Chondrocyte (in vitro differentiated cells): Measurements from ENCODE around the gene HBZ. TPM values are rescaled to one million over a fixed set of nuclear protein-coding genes. Genes with fewer than 3 reads are reported as not detected.

Source experiments
- DNase-seq: peaks from one replicate; pipeline ENCODE4 v3.0.0; 2021; ENCODE audit warnings: mixed read lengths, low spot score
- H3K27ac Mint-ChIP-seq: one replicate; pipeline ENCODE4 v1.8.0; 2021; ENCODE audit warnings: mild to moderate bottlenecking, moderate library complexity, mixed read lengths; ENCODE audit not compliant: unreplicated experiment
- H3K27me3 Mint-ChIP-seq: 2 replicates; pipeline ENCODE4 v1.8.0; 2021; ENCODE audit warnings: low read depth, mixed read lengths
- H3K36me3 Mint-ChIP-seq: 2 replicates; pipeline ENCODE4 v1.8.0; 2021; ENCODE audit warnings: low read depth, mixed read lengths
- H3K4me1 Mint-ChIP-seq: 2 replicates; pipeline ENCODE4 v1.8.0; 2021; ENCODE audit warnings: low read depth, mild to moderate bottlenecking, mixed read lengths
- H3K4me3 Mint-ChIP-seq: one replicate; pipeline ENCODE4 v1.8.0; 2021; ENCODE audit warnings: mild to moderate bottlenecking, moderate library complexity, mixed read lengths; ENCODE audit not compliant: unreplicated experiment
- H3K9me3 Mint-ChIP-seq: 2 replicates; pipeline ENCODE4 v1.8.0; 2021; ENCODE audit warnings: low read depth, mixed read lengths
- total RNA-seq: library from RNA; stranded (reverse); gene quantifications from 3 replicates; pipeline ENCODE4 v1.2.1, GENCODE V29; 2021
- TF ChIP-seq, protein P1 (sequence below): fragments of 200-600 bp; sonication (generic); IDR thresholded peaks from 2 replicates; pipeline ENCODE4 v1.5.0; 2021; ENCODE audit warnings: antibody characterized with exemption, mild to moderate bottlenecking, moderate library complexity

The HBZ gene
- total RNA-seq, 1 donor from 2014 or later = not detected

GRCh38 chr16:178668-179015, 26.2 kb downstream of the HBZ start:
- Mint-ChIP-seq H3K9me3 (no peaks in the 10 kb centered on the region), H3K36me3 (no peaks in the 10 kb centered on the region), H3K4me1 (peaks cover 8% of the 10 kb centered on the region), H3K27ac (no peak overlapping the region), H3K27me3 (peaks cover 32% of the 10 kb centered on the region), H3K4me3 (no peak overlapping the region)
- TF ChIP-seq, protein P1, sequence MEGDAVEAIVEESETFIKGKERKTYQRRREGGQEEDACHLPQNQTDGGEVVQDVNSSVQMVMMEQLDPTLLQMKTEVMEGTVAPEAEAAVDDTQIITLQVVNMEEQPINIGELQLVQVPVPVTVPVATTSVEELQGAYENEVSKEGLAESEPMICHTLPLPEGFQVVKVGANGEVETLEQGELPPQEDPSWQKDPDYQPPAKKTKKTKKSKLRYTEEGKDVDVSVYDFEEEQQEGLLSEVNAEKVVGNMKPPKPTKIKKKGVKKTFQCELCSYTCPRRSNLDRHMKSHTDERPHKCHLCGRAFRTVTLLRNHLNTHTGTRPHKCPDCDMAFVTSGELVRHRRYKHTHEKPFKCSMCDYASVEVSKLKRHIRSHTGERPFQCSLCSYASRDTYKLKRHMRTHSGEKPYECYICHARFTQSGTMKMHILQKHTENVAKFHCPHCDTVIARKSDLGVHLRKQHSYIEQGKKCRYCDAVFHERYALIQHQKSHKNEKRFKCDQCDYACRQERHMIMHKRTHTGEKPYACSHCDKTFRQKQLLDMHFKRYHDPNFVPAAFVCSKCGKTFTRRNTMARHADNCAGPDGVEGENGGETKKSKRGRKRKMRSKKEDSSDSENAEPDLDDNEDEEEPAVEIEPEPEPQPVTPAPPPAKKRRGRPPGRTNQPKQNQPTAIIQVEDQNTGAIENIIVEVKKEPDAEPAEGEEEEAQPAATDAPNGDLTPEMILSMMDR = no peak
- no peak for DNase-seq

- Mint-ChIP-seq H3K9me3 (no peaks in the 10 kb centered on the region), H3K27ac (no peak overlapping the region), H3K27me3 (peaks cover 29% of the 10 kb centered on the region), H3K4me3 (peak overlapping the region; percentile 45), H3K36me3 (no peaks in the 10 kb centered on the region), H3K4me1 (peaks cover 7% of the 10 kb centered on the region)
- TF ChIP-seq, protein P1 = no peak
- DNase-seq = no peak
Observed at GRCh38 chr16:179211-180092, 27.0 kb downstream of the HBZ start.

DNA sequence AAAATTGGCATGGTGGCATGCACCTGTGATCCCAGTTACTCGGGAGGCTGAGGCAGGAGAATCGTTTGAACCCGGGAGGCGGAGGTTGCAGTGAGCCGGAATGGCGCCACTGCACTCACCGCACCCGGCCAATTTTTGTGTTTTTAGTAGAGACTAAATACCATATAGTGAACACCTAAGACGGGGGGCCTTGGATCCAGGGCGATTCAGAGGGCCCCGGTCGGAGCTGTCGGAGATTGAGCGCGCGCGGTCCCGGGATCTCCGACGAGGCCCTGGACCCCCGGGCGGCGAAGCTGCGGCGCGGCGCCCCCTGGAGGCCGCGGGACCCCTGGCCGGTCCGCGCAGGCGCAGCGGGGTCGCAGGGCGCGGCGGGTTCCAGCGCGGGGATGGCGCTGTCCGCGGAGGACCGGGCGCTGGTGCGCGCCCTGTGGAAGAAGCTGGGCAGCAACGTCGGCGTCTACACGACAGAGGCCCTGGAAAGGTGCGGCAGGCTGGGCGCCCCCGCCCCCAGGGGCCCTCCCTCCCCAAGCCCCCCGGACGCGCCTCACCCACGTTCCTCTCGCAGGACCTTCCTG, 27.7 kb downstream of the HBZ start, which contains the start of gene HBQ1:
Gene HBQ1, plus strand, starts transcription at position 359 of the 575 bp plus-strand sequence. Its CDS starts 28 bp downstream, at position 387.
- TF ChIP-seq, protein P1 = peak; percentile 77
- DNase-seq = no peak
- Mint-ChIP-seq H3K36me3 (peaks cover 2% of the 10 kb centered on the region), H3K27me3 (peaks cover 23% of the 10 kb centered on the region), H3K9me3 (no peaks in the 10 kb centered on the region), H3K4me3 (peak within 1 kb of the TSS; percentile 45), H3K27ac (no peak within 1 kb of the TSS), H3K4me1 (peaks cover 6% of the 10 kb centered on the region)

DNA sequence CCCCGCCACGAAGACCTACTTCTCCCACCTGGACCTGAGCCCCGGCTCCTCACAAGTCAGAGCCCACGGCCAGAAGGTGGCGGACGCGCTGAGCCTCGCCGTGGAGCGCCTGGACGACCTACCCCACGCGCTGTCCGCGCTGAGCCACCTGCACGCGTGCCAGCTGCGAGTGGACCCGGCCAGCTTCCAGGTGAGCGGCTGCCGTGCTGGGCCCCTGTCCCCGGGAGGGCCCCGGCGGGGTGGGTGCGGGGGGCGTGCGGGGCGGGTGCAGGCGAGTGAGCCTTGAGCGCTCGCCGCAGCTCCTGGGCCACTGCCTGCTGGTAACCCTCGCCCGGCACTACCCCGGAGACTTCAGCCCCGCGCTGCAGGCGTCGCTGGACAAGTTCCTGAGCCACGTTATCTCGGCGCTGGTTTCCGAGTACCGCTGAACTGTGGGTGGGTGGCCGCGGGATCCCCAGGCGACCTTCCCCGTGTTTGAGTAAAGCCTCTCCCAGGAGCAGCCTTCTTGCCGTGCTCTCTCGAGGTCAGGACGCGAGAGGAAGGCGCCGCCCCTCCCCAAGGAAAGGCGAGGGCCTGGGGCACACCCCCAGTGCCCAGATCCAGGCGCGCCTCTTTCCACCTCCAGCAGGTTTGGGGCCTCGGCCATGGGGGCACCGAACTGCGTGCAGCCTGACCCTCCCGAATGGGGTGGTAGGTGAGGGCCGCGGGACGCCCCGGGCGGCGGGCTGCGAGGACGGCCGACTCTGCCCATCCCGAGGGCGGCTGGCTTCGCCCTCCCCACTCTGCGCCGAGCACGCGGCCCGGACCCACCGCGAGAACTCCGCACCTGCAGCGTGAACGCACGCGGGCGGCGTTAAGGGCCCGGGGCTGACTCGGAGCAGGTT, 28.5 kb downstream of the HBZ start:
- Mint-ChIP-seq H3K27me3 (peaks cover 19% of the 10 kb centered on the region), H3K4me1 (peaks cover 6% of the 10 kb centered on the region), H3K4me3 (peak overlapping the region; percentile 36), H3K9me3 (no peaks in the 10 kb centered on the region), H3K36me3 (peaks cover 4% of the 10 kb centered on the region), H3K27ac (no peak overlapping the region)
- TF ChIP-seq, protein P1 = no peak
- no peak for DNase-seq

DNA sequence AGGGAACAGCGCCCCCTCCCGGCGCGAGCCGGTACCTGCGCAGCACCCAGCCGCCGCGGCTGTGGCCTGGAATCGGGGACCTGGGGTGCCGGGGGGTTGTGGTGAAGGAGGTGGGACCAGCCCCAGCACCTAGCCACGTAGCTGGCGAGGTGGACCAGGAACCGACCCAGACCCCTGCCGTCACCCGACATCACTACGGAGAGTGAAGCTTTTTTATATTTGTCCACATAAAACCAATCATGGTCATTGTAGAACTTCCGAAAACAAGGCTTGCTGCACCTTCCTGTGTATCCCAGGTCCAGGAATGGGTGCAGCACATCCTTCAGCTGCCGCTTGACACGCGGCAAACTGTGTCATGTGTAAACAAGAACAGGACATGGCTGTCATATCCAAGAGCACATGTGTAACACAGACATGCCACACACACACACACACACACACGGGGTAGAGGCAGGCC, 29.1 kb downstream of the HBZ start:
- Mint-ChIP-seq H3K9me3 (no peaks in the 10 kb centered on the region), H3K4me1 (peaks cover 6% of the 10 kb centered on the region), H3K4me3 (no peak overlapping the region), H3K27me3 (peaks cover 19% of the 10 kb centered on the region), H3K27ac (no peak overlapping the region), H3K36me3 (peaks cover 4% of the 10 kb centered on the region)
- TF ChIP-seq, protein P1 = peak; percentile 99
- DNase-seq = no peak
